HK-2 (cell line): ENCODE data around the gene MUSTN1.

Experiments used
- DNase-seq: peaks from one replicate; pipeline ENCODE4 v3.0.0-alpha.2; 2018; ENCODE audit not compliant: unreplicated experiment

The MUSTN1 gene

GRCh38 chr3:52833202-52833601, 1.6 kb downstream of the MUSTN1 start:
- no peak for DNase-seq

DNA sequence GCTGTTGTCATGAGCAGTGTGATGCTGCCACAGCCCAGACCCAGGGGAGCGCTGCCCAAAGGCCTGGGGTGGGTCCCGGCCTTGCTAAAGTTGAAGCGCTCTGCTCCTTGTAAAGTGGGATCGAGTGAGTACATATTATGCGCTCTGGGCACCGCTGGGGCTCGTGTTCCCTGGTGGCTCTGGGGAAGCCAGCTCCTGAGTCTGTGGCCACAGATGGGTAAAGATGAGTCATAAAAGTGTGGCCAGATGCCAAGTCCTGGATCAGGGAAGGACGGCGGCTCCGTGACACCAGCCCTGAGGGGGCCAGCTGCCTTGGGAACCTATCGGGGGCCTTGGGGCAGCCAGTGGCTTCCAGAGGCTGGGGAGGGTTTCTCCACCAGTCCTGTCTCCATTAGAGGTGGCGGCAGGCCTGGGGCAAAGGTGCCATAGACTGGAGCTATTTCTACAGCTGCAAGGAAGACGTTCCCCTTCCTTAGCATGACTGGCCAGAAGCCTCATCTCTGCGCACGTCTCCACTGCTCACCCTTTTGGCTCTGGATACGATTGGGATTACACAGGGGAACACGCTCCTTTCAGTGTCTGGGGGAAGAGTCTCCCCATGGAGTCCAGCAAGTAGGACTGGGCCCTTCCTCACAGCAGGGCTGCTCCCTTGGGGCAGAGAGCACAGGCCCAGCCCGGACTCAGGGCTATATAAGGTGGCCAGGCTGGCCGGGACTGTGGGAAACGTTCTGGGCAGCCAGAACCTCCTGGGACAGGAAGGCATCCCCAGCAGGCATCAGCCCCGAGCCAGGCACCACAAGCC, 3.1 kb downstream of the MUSTN1 start:
- DNase-seq: peak; percentile 74

GRCh38 chr3:52830535-52831258, 4.1 kb downstream of the MUSTN1 start, which contains the start of gene ITIH4:
ITIH4 (minus strand) TSS chr3:52830672; CDS start chr3:52830642, 30 bp downstream.
- no peak for DNase-seq

- DNase-seq: no peak
Measured at GRCh38 chr3:52829906-52830463, 4.8 kb downstream of the MUSTN1 start.

- no peak for DNase-seq
Measured at GRCh38 chr3:52829482-52829881, 5.3 kb downstream of the MUSTN1 start.

DNA sequence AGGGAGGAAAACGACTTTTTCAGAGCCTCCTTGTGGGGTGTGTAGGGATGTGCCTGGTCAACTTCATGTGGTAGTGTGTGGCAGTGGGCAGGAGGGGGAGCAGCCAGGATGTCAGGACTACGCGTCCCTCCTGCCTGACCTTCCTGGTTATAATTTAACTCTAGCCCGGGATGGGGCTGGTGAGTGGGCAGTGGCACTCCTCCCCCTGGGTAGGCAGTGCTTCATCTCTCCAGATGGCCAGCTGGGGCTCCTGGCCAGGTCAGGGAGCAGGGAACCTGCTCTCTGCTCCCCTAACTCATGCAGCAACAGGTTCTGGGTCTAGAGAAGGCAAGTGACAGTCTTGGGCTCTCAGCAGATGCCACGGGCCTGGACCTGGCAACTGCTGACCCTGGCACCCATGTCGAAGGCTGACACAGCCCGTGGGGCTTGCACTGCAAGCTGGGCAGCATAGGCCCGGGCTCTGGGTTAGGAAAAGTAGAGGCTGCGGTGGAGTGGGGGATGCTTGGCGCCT, 6.9 kb downstream of the MUSTN1 start:
- DNase-seq: peak; percentile 73

- peak; percentile 65 for DNase-seq
Measured at GRCh38 chr3:52827441-52827840, 7.4 kb downstream of the MUSTN1 start.

DNA sequence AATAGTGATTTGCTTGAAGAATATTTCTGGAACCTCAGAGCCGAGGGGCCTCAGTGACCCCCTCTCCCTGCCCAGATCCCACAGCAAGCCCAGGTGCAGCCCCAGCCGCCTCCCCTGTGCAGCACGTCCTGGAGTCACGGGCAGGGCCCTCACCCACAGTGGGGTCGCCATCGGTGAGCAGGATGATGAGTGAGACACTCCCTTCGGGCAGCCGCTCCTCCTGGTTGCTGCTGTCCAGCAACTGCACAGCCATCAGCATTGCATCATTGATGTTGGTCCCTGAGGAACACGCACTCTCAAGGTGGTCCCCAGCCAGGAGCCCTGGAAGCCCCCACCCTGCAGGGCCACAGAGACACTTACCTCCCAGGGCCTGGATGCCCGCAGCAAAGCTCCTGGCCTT, 10.8 kb downstream of the MUSTN1 start:
- DNase-seq: no peak

GRCh38 chr3:52822363-52822762, 12.5 kb downstream of the MUSTN1 start:
- DNase-seq: no peak

DNA sequence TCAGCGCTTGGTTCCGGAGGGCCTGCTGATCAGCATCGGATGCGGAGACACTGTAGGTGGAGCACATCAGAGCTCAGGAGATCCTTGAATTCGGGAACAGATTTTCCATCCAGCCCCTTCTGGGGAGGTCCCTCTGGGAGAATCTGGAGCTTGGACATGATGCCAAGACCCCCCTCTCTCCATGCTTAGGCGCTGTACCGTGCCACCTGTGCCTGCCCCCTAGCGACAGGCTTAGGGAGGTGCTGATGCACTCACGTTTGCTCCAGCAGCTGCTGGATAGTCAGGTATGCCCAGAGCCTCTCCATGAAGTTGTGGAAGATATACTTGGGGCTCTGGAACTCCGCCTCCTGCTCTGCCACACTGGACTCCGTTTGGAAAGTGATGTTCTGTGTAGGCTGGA, 14.1 kb downstream of the MUSTN1 start:
- DNase-seq: no peak

- no peak for DNase-seq
Measured at GRCh38 chr3:52819936-52820335, 14.9 kb downstream of the MUSTN1 start.

DNA sequence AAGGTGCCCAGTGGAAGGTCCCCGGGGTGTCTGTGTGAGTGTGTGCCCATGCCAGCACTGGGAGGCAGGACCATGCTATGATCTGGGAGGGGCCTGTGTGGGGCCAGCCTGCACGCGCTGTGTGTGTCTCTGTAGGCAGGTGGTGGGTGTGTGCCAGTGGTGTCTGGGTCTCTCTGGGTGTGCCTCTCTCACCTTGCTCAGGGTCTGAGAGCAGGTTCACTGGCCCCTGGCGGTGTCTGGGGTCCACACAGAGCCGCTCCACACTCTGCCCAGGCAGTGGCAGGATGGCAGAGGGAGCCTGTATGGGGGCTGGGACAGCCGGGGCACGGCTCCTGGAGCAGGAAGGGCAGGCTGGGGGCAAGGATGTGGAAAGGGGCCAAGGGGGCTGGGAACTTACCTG, 17.0 kb downstream of the MUSTN1 start:
- DNase-seq: no peak

DNA sequence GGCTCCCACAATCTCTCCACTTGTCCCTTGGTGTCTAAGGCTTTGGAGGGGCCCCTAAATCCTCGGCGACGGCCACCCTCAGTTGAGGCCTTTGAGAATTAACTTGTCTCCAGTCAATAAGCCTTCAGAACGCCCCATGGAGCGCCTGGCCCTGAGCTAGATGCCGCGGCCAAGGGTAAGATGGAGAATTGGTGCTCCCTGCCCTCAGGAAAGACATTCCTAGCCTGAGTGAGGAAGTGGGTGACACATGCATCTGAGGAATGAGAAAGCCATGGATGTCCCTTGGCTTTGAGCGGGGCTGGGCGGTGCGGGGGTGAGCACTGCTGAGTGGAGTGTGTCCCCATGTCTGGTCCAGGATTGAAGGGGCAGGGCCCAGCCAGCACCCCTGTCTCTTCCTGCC, 17.6 kb downstream of the MUSTN1 start:
- DNase-seq: no peak

DNA sequence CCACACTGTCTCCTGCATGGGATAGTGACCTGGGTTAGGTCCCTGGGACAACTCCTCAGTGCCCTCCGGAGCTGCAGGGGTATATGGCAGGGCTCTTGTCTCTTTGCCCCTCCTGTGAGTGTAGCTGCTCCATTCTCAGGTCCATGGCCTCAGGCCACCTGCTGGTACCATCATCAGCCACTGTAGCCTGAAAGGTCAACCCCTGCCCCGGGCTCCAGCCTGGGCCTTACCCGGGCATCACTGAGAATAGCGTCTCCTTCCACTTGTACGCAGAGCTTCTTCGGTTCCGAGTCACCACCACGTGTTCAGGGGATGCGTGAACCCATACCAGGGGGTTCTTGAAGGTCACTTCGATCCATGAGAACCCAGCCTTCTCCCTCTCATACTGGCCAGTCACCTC, 18.2 kb downstream of the MUSTN1 start:
- DNase-seq: no peak

- no peak for DNase-seq
Measured at GRCh38 chr3:52816199-52816598, 18.6 kb downstream of the MUSTN1 start.

GRCh38 chr3:52813810-52814209, 21.0 kb downstream of the MUSTN1 start:
- no peak for DNase-seq

DNA sequence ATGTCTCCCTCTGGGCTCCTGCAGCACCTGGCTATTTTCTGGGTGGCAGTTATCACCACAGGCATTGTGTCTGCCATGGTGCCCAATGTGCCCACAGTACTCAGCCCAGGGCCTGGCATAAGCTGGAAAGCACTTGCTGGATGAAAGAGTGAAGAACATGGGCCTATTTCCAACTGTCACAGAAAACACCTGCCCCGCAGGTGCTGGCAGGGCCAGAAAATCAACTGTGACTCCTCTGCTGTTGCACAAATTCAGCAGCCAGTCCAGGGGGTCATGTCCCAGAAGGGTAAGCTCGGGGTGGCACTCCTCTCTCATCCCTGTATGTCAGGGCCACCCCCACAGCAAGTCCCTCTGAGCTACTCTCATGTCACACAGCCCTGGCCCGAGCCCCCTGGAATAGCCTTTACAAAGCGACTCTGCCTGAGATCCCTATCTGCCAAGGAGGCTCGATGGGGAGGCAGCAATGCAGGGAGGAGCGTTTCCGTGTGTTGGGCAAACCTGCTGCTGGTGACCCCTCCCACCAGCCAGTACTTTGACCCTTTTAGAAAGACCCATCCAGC, 23.3 kb downstream of the MUSTN1 start:
- DNase-seq: no peak

DNA sequence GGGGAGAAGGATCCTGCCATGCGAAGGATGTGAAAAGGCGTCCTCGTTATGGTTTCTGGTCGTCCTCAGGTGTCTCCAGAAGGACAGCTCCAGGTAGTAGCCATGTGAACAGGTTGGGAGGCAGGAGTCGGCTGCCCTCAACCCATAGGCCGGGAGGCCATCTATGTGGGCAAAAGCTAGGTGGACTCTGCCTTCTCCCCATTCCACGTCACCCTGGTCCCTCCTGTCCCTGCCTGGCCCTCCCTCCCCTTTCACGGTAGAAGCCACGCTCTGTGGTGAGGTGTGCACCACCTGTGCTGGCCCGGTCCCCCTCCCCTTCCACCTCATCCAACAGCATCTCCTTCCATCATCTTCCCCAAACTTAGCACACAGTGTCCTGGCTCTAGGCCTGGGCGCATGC, 23.9 kb downstream of the MUSTN1 start:
- no peak for DNase-seq

DNA sequence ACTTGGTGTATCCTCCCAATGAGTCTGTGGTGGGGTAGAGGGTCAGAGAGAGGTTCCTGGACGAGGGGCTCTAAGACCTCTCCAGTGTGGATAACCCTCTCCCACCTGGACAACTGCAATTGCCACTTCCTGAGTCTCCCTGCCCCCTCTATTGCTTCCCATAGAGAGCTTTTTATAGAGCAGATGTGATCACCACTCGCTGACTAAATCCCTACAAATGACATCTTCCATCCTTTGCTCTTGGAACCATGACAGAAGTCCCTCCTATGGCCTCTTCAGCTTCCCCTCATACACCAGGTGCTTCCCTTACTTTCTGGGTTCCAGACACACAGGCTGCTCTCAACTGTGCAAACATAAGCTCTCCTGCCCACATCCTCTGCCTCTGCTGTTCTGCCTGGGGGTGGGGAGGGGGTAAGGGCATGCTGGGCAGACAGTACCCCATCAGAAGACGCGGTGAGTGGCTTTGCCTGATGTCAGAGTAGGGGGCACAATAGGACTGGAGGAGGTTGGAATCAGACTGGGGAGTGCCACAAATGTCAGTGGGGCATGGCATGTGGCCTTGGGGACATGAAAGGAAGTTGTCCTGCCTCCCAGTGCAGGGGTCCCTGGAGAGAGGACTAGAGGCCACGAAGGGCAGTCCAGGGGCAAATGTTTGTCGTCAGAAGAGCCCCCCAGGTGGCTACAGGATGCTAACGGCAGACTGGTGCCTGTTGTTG, 25.0 kb downstream of the MUSTN1 start:
- DNase-seq: no peak

DNA sequence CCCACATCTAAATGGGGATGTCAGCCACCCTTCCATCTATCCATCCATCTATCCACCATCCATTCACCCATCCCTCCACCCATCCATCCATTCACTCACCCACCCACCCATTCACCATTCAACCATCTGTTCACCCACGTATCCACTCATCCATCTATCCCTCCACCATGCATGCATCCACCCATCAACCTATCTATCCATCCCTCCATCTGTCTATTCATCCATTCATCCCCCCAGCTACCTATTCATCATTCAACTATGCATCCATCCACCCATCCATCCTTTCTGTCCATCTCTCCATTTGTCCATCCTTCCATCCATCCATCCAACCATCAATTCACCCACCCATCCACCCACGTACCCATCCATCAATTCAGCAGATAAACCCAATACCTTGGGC, 25.7 kb downstream of the MUSTN1 start:
- no peak for DNase-seq

GRCh38 chr3:52805270-52806039, 29.4 kb downstream of the MUSTN1 start:
- DNase-seq: no peak
